HepG2 (cell line): ENCODE data around the gene DOCK4. TPM values are rescaled to one million over a fixed set of nuclear protein-coding genes. Genes with fewer than 3 reads are reported as not detected.

Experiments
- ATAC-seq: fragments of 200-7000 bp; cut with Tn5 transposase; 3 replicates; pipeline ENCODE4 v1.9.1; 2020; ENCODE audit warnings: mild to moderate bottlenecking, moderate library complexity
- BruUV-seq: library from RNA; stranded (reverse); fragments of 400-500 nt; replicated peaks from 2 replicates; lab custom pipeline; 2021; lab: Mats Ljungman, UMichigan
- CTCF ChIA-PET: fragments of 300-600 bp; formaldehyde crosslinking; extraction: SDS; loops from one replicate; lab custom pipeline; 2021; ENCODE audit warnings: low total read pairs, inconsistent platforms, low intra/inter-chr PET ratio; lab: Yijun Ruan, JAX
- POLR2A ChIA-PET: fragments of 350-600 bp; sonication (Branson Sonifier 250); formaldehyde crosslinking; loops from one replicate; lab custom pipeline; 2020; ENCODE audit warnings: antibody characterized with exemption, inconsistent platforms; lab: Yijun Ruan, JAX
- DNase-seq: peaks from one replicate; pipeline ENCODE4 v3.0.0-alpha.2; 2015; ENCODE audit warnings: low spot score
- FAIRE-seq: peaks from 3 replicates; lab custom pipeline; 2011; peaks lifted over from hg19 to GRCh38; lab: Jason Lieb, UNC
- H2AFZ ChIP-seq: one replicate; pipeline ENCODE4 v1.6.1; 2011; ENCODE audit warnings: low read length, inconsistent platforms
- H3K27ac ChIP-seq: fragments of 300-600 bp; 3 replicates; pipeline ENCODE4 v1.8.0; 2011; ENCODE audit warnings: mixed run types, mild to moderate bottlenecking, mixed read lengths, low read length, inconsistent platforms; ENCODE audit not compliant: insufficient read depth; ENCODE audit errors: extremely low read length
- H3K27me3 ChIP-seq, 2 experiments: fragments of 200-600 bp in 1 of 2; 2 replicates in 1 of 2; 3 replicates in 1 of 2; pipeline versions ENCODE4 v1.6.0 to v1.8.0; 2011; ENCODE audit warnings: low read length in 2 of 2, mild to moderate bottlenecking in 2 of 2, moderate library complexity in 2 of 2, inconsistent platforms in 1 of 2; ENCODE audit not compliant: insufficient read depth in 2 of 2, control insufficient read depth in 1 of 2
- H3K36me3 ChIP-seq, 2 experiments: fragments of 200-600 bp in 1 of 2; replicated peaks in 1 of 2; 2 replicates in 1 of 2; 3 replicates in 1 of 2; pipeline versions ENCODE4 v1.5.1 to v1.8.0; 2011; ENCODE audit warnings: low read length in 2 of 2, inconsistent platforms in 1 of 2; ENCODE audit not compliant: insufficient read depth in 2 of 2, control insufficient read depth in 1 of 2
- H3K4me1 ChIP-seq: 2 replicates; pipeline ENCODE4 v1.5.1; 2012; ENCODE audit warnings: low read length, inconsistent platforms; ENCODE audit not compliant: insufficient read depth
- H3K4me2 ChIP-seq: 2 replicates; pipeline ENCODE4 v1.6.0; 2011; ENCODE audit warnings: low read depth, low read length, inconsistent platforms
- H3K4me3 ChIP-seq, 3 experiments: fragments of 200-600 bp in 1 of 3; sonication (generic), shearing (Covaris generic) in 1 of 3; replicated peaks in 1 of 3; 2 replicates each; pipeline ENCODE4 v1.5.1; 2011 to 2016; ENCODE audit warnings: low read length in 3 of 3, inconsistent platforms in 2 of 3, low read depth in 2 of 3, mild to moderate bottlenecking in 2 of 3, control low read depth in 1 of 3, mixed read lengths in 1 of 3; ENCODE audit not compliant: insufficient read depth in 1 of 3
- H3K79me2 ChIP-seq: one replicate; pipeline ENCODE4 v1.6.1; 2011; ENCODE audit warnings: low read length, inconsistent platforms; ENCODE audit not compliant: insufficient read depth
- H3K9ac ChIP-seq: 2 replicates; pipeline ENCODE4 v1.6.0; 2011; ENCODE audit warnings: mild to moderate bottlenecking, low read depth, low read length, inconsistent platforms; ENCODE audit not compliant: insufficient read depth
- H3K9me3 ChIP-seq: 2 replicates; pipeline ENCODE4 v1.5.1; 2012; ENCODE audit warnings: mild to moderate bottlenecking, low read length
- H4K20me1 ChIP-seq: 2 replicates; pipeline ENCODE4 v1.6.0; 2011; ENCODE audit warnings: inconsistent platforms, mild to moderate bottlenecking, low read length, moderate library complexity; ENCODE audit not compliant: insufficient read depth
- CSRNP2 ChIP-seq: sonication (generic); formaldehyde crosslinking; conservative IDR thresholded peaks from 2 replicates; pipeline ENCODE4 v1.8.0; 2022; ENCODE audit warnings: low read depth, missing genetic modification reagents
- HES4 ChIP-seq: sonication (generic); formaldehyde crosslinking; IDR thresholded peaks from 2 replicates; pipeline ENCODE4 v1.9.0; 2021; ENCODE audit warnings: mild to moderate bottlenecking, missing genetic modification reagents, borderline replicate concordance
- HNF4G ChIP-seq, 2 experiments: sonication (generic) in 1 of 2; formaldehyde crosslinking in 1 of 2; IDR thresholded peaks; 2 replicates each; pipeline versions ENCODE4 v1.4.0 to v1.6.1; 2011 to 2020; ENCODE audit warnings: borderline replicate concordance in 2 of 2, low read depth in 2 of 2, mild to moderate bottlenecking in 2 of 2, low read length in 1 of 2, missing genetic modification reagents in 1 of 2, moderate library complexity in 1 of 2
- HNRNPH1 ChIP-seq: fragments of 200-400 bp; formaldehyde crosslinking; optimal IDR thresholded peaks from 2 replicates; pipeline ENCODE3; 2017; ENCODE audit warnings: mild to moderate bottlenecking, low read depth, low read length
- KDM3A ChIP-seq: IDR thresholded peaks from 2 replicates; pipeline ENCODE4 v1.6.1; 2018; ENCODE audit warnings: low read depth, missing compliant biosample characterization
- MAFF ChIP-seq: IDR thresholded peaks from 2 replicates; pipeline ENCODE4 v1.6.1; 2011; ENCODE audit warnings: low read depth, low read length, improper control_type of control experiment
- MAFG ChIP-seq: sonication (generic); formaldehyde crosslinking; IDR thresholded peaks from 2 replicates; pipeline ENCODE4 v1.5.1; 2020; ENCODE audit warnings: mild to moderate bottlenecking, missing genetic modification reagents
- NCOR1 ChIP-seq: fragments of 200-600 bp; sonication (generic); IDR thresholded peaks from 2 replicates; pipeline ENCODE4 v1.7.0; 2017; ENCODE audit warnings: antibody characterized with exemption, low read length, borderline replicate concordance
- POLR2G ChIP-seq: fragments of 200-400 bp; formaldehyde crosslinking; IDR thresholded peaks from 2 replicates; pipeline ENCODE4 v1.6.1; 2018; ENCODE audit warnings: mild to moderate bottlenecking, low read depth, low read length, moderate library complexity
- TBL1XR1 ChIP-seq: fragments of 150-350 bp; IDR thresholded peaks from 2 replicates; pipeline ENCODE4 v1.6.1; 2014; ENCODE audit warnings: borderline replicate concordance, low read length; ENCODE audit not compliant: partially characterized antibody
- TCF7 ChIP-seq: sonication (generic); IDR thresholded peaks from 2 replicates; pipeline ENCODE4 v1.6.1; 2016; ENCODE audit warnings: antibody characterized with exemption, low read depth
- ZNF24 ChIP-seq: fragments of 450-650 bp; IDR thresholded peaks from 2 replicates; pipeline ENCODE4 v1.6.1; 2017; ENCODE audit warnings: antibody characterized with exemption, mild to moderate bottlenecking
- ZNF343 ChIP-seq: sonication (generic); formaldehyde crosslinking; IDR thresholded peaks from 2 replicates; pipeline ENCODE4 v1.4.0; 2020; ENCODE audit warnings: mild to moderate bottlenecking, missing genetic modification reagents
- ZNF354B ChIP-seq: sonication (generic); formaldehyde crosslinking; IDR thresholded peaks from 2 replicates; pipeline ENCODE4 v1.8.0; 2022; ENCODE audit warnings: mild to moderate bottlenecking, missing genetic modification reagents
- ZNF737 ChIP-seq: sonication (generic); formaldehyde crosslinking; IDR thresholded peaks from 2 replicates; pipeline ENCODE4 v1.5.0; 2020; ENCODE audit warnings: missing genetic modification reagents, mild to moderate bottlenecking, borderline replicate concordance
- ZNF879 ChIP-seq: sonication (generic); formaldehyde crosslinking; IDR thresholded peaks from 2 replicates; pipeline ENCODE4 v1.8.1; 2023; ENCODE audit warnings: missing genetic modification reagents
- WGBS: methylation state at CpG from one replicate; pipeline ENCODE4 v1.1.6; 2017; ENCODE audit warnings: low lambda C conversion rate; 5-methylcytosine and 5-hydroxymethylcytosine counted together
- in situ Hi-C: cut with HindIII; loops from 2 replicates; pipeline ENCODE4 v1.10.0; 2017; ENCODE audit warnings: low pct_unique_long_range_greater_than_20kb; ENCODE audit not compliant: extremely low pct_ligation_motif_present
- intact Hi-C: fragments of 100-400 bp; cut with micrococcal nuclease; formaldehyde crosslinking; loops from one replicate; pipeline ENCODE4 v1.10.0; 2022; ENCODE audit not compliant: unreplicated experiment
- polyA plus RNA-seq, 8 experiments: library from polyadenylated mRNA; depleted of rRNA in 3 of 8; stranded (reverse) in 7 of 8; unstranded in 1 of 8; fragments of >200 nt; fragmentation: Illumina TruSeq in 4 of 8; extraction: Trizol in 4 of 8; gene quantifications; 2 replicates each; pipeline versions ENCODE4 v1.2.1 to v1.2.3, GENCODE V29; 2011 to 2016; ENCODE audit warnings: low read depth in 4 of 8, missing spikeins in 1 of 8, mixed read lengths in 1 of 8; ENCODE audit not compliant: insufficient read depth in 1 of 8
- total RNA-seq, 5 experiments: library from RNA; depleted of rRNA; stranded (reverse); fragments of >200 nt; fragmentation: Illumina TruSeq; extraction: Trizol; gene quantifications; 2 replicates each; pipeline ENCODE4 v1.2.3, GENCODE V29; 2016; ENCODE audit warnings: low read depth in 1 of 5
- TF ChIP-seq, protein P1 (sequence below), 2 experiments: sonication (generic) in 1 of 2; formaldehyde crosslinking in 1 of 2; IDR thresholded peaks; 2 replicates each; pipeline versions ENCODE4 v1.4.0 to v1.6.1; 2016 to 2020; ENCODE audit warnings: borderline replicate concordance in 1 of 2, low read depth in 1 of 2, mild to moderate bottlenecking in 1 of 2, missing genetic modification reagents in 1 of 2
- TF ChIP-seq, protein P2 (sequence below): IDR thresholded peaks from 2 replicates; pipeline ENCODE4 v1.6.1; 2016; ENCODE audit warnings: missing compliant biosample characterization, missing genetic modification reagents, borderline replicate concordance

DOCK4 gene
- total and polyA plus RNA-seq, 2 of the 13 experiments (the other 11 are each of a cell fraction or from before 2014, with no cell fraction given) = 13.5 to 17.4 TPM

DNA sequence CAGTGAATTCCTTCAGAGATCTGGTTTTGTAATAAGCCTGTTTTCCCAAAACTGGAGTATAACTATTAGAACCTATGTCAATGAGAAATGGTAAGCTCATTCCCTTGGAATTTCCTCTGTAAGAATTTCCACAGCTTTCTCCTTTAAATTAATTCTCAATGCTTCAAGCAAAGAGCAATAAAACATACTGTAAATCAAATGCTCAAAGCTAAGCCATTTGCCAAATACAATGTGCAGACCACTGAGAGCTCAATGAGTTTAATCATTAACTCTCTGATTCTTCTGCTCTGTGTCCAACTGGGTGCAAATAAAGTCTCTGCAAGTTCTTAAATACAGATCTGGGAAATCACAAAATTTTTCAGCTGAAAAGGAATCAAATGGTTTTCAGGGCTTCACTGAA lies 416.3 kb downstream of the DOCK4 start (continued):
- TF ChIP-seq, protein P1, sequence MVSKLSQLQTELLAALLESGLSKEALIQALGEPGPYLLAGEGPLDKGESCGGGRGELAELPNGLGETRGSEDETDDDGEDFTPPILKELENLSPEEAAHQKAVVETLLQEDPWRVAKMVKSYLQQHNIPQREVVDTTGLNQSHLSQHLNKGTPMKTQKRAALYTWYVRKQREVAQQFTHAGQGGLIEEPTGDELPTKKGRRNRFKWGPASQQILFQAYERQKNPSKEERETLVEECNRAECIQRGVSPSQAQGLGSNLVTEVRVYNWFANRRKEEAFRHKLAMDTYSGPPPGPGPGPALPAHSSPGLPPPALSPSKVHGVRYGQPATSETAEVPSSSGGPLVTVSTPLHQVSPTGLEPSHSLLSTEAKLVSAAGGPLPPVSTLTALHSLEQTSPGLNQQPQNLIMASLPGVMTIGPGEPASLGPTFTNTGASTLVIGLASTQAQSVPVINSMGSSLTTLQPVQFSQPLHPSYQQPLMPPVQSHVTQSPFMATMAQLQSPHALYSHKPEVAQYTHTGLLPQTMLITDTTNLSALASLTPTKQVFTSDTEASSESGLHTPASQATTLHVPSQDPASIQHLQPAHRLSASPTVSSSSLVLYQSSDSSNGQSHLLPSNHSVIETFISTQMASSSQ (IDR thresholded peaks at IDR 0.05; ENCODE audit: low read depth) = 0 out of 2 replicates have a peak, but pooled peaks have one; percentile 56
- TF ChIP-seq, protein P1 (CRISPR knock-in tag; IDR thresholded peaks at IDR 0.05; ENCODE audit: borderline replicate concordance) = peak; percentile 48; the same call in 1 of the 2 replicates
- TF ChIP-seq HNRNPH1 = no peak
- no peak for TF ChIP-seq ZNF343 (CRISPR knock-in tag)
- no peak for TF ChIP-seq TCF7
- TF ChIP-seq ZNF879 (CRISPR knock-in tag) = no peak
- no peak for TF ChIP-seq ZNF354B (CRISPR knock-in tag)

DNA sequence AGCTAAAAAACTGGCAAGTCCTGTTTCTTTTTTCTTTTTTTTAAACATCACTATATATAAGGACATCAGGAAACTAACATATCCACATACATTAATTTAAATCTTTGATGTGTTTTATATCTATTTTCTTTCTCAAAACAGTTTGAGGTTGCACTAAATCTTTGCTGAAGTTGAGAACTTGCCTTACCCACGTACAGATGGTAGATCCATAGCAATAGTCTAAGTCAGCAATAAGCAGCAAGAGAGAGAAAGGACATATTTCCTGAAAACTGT lies 417.2 kb downstream of the DOCK4 start:
- 95% methylated on average over 1 of the region's 1 CpG for WGBS
- ChIA-PET CTCF (no interaction called here), POLR2A (no interaction called here)
- Histone ChIP-seq H3K79me2 (no peaks in the 10 kb centered on the region), H4K20me1 (no peaks in the 10 kb centered on the region), H3K9ac (no peak overlapping the region), H2AFZ (no peak overlapping the region), H3K36me3 (peaks cover 0 to 4% of the 10 kb centered on the region in 2 experiments; a peak in 1 of 5 replicates), H3K27ac (no peak overlapping the region), H3K4me3 (no peak overlapping the region), H3K4me2 (no peak overlapping the region), H3K4me1 (peaks cover 10% of the 10 kb centered on the region), H3K9me3 (no peaks in the 10 kb centered on the region), H3K27me3 (no peaks in the 10 kb centered on the region)
- FAIRE-seq (no peak), DNase-seq (no peak), ATAC-seq (no peak)
- intact Hi-C loops (no loop called here), in situ Hi-C loops (no loop called here)
- no TSS peak for BruUV-seq
- TF ChIP-seq MAFG (CRISPR knock-in tag) (no peak), KDM3A (CRISPR knock-in tag) (no peak), CSRNP2 (CRISPR knock-in tag) (no peak), ZNF737 (CRISPR knock-in tag) (no peak), POLR2G (no peak), TBL1XR1 (no peak), ZNF24 (no peak), NCOR1 (no peak), HES4 (CRISPR knock-in tag) (no peak), HNF4G (IDR thresholded peaks at IDR 0.05; ENCODE audit: borderline replicate concordance, low read depth, low read length) (no peak), HNF4G (CRISPR knock-in tag; IDR thresholded peaks at IDR 0.05; ENCODE audit: borderline replicate concordance, low read depth) (no peak), MAFF (no peak)
- TF ChIP-seq, protein P2, sequence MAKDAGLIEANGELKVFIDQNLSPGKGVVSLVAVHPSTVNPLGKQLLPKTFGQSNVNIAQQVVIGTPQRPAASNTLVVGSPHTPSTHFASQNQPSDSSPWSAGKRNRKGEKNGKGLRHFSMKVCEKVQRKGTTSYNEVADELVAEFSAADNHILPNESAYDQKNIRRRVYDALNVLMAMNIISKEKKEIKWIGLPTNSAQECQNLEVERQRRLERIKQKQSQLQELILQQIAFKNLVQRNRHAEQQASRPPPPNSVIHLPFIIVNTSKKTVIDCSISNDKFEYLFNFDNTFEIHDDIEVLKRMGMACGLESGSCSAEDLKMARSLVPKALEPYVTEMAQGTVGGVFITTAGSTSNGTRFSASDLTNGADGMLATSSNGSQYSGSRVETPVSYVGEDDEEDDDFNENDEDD = no peak
